HG02938 (cell line): Measurements from ENCODE around the gene FUCA1.
A peak's percentile ranks its signal among the peaks of the same experiment; 100 is the strongest.
"Not testable (repeated sequence)": the region's sequence is repeated elsewhere in the genome, so short reads cannot be mapped to it uniquely, and the experiment has no call there.

Source experiments
- ATAC-seq: cut with Tn5 transposase; IDR thresholded peaks from one replicate; pipeline ENCODE4 v1.9.1; 2021; ENCODE audit warnings: mild to moderate bottlenecking, moderate library complexity; ENCODE audit not compliant: unreplicated experiment

The FUCA1 gene

GRCh38 chr1:23803674-23804073 is 64.4 kb downstream of the FUCA1 start:
- ATAC-seq = no peak

- not testable (repeated sequence) for ATAC-seq
Observed at GRCh38 chr1:23802809-23803342, 65.2 kb downstream of the FUCA1 start.

- no peak for ATAC-seq
Observed at GRCh38 chr1:23801876-23802275, 66.2 kb downstream of the FUCA1 start.

GRCh38 chr1:23801338-23801748 is 66.7 kb downstream of the FUCA1 start:
- ATAC-seq = no peak

- ATAC-seq = peak; percentile 58
Observed at GRCh38 chr1:23800400-23801337, 67.4 kb downstream of the FUCA1 start, which contains the start of gene GALE. TSS of gene GALE (minus strand) at chr1:23800754. CDS start at chr1:23799007, 1,747 bp downstream.

- ATAC-seq = peak; percentile 8
Observed at GRCh38 chr1:23799570-23800399, 68.3 kb downstream of the FUCA1 start.

- no peak for ATAC-seq
Observed at GRCh38 chr1:23799255-23799569, 68.9 kb downstream of the FUCA1 start.

GRCh38 chr1:23798662-23799142 is 69.4 kb downstream of the FUCA1 start:
- no peak for ATAC-seq

- no peak for ATAC-seq
Observed at GRCh38 chr1:23797478-23798448, 70.3 kb downstream of the FUCA1 start.

GRCh38 chr1:23796466-23797271 is 71.4 kb downstream of the FUCA1 start:
- ATAC-seq = no peak

GRCh38 chr1:23795676-23796465 is 72.2 kb downstream of the FUCA1 start:
- no peak for ATAC-seq
